WTC11 (cell line): ENCODE data around the gene RBMS1. TPM values are rescaled to one million over a fixed set of nuclear protein-coding genes. Genes with fewer than 3 reads are reported as not detected.
A peak's percentile ranks its signal among the peaks of the same experiment; 100 is the strongest.

Source experiments
- ATAC-seq: fragments of 200-7000 bp; cut with Tn5 transposase; 2 replicates; pipeline ENCODE4 v1.10.0; 2021; ENCODE audit warnings: mild to moderate bottlenecking, moderate library complexity
- CTCF ChIA-PET: fragments of 300-600 bp; sonication (Branson Sonifier 250); formaldehyde crosslinking; loops from one replicate; lab custom pipeline; 2021; ENCODE audit warnings: antibody characterized with exemption; lab: Charles Lee
- POLR2A ChIA-PET: fragments of 350-600 bp; sonication (Branson Sonifier 250); formaldehyde crosslinking; loops from one replicate; lab custom pipeline; 2021; ENCODE audit warnings: antibody characterized with exemption; lab: Charles Lee
- DNase-seq: peaks from one replicate; pipeline ENCODE4 v3.0.0; 2021; ENCODE audit warnings: low spot score
- H3K27ac Mint-ChIP-seq: 2 replicates; pipeline ENCODE4 v1.8.0; 2021; ENCODE audit warnings: mixed read lengths
- H3K27me3 Mint-ChIP-seq: 2 replicates; pipeline ENCODE4 v1.8.0; 2021; ENCODE audit warnings: low read depth, mild to moderate bottlenecking, moderate library complexity, mixed read lengths
- H3K36me3 Mint-ChIP-seq: 2 replicates; pipeline ENCODE4 v1.8.0; 2021; ENCODE audit warnings: mixed read lengths
- H3K4me1 Mint-ChIP-seq: 2 replicates; pipeline ENCODE4 v1.8.0; 2022; ENCODE audit warnings: mixed read lengths
- H3K4me3 Mint-ChIP-seq: 2 replicates; pipeline ENCODE4 v1.8.0; 2021; ENCODE audit warnings: mild to moderate bottlenecking, moderate library complexity, mixed read lengths
- H3K9me3 Mint-ChIP-seq: 2 replicates; pipeline ENCODE4 v1.8.0; 2021; ENCODE audit warnings: mixed read lengths
- AFF4 ChIP-seq: sonication (generic); formaldehyde crosslinking; IDR thresholded peaks from 2 replicates; pipeline ENCODE4 v1.8.1; 2023; ENCODE audit warnings: mild to moderate bottlenecking, missing genetic modification reagents, borderline replicate concordance
- AR ChIP-seq: fragments of 250-450 bp; sonication (Bioruptor Pico); IDR thresholded peaks from 2 replicates; pipeline ENCODE4 v1.9.0; 2021; ENCODE audit warnings: mild to moderate bottlenecking
- CDX4 ChIP-seq: fragments of 250-450 bp; sonication (Bioruptor Pico); IDR thresholded peaks from 2 replicates; pipeline ENCODE4 v1.9.0; 2021; ENCODE audit warnings: moderate library complexity, mild to moderate bottlenecking, inconsistent platforms, borderline replicate concordance
- CREB1 ChIP-seq: sonication (generic); formaldehyde crosslinking; IDR thresholded peaks from 2 replicates; pipeline ENCODE4 v1.8.0; 2023; ENCODE audit warnings: mild to moderate bottlenecking, missing genetic modification reagents
- E2F4 ChIP-seq: sonication (generic); formaldehyde crosslinking; IDR thresholded peaks from 2 replicates; pipeline ENCODE4 v1.8.1; 2022; ENCODE audit warnings: low read depth, mild to moderate bottlenecking, moderate library complexity, missing genetic modification reagents, borderline replicate concordance
- FOXK1 ChIP-seq: sonication (generic); formaldehyde crosslinking; IDR thresholded peaks from 2 replicates; pipeline ENCODE4 v1.8.0; 2022; ENCODE audit warnings: mild to moderate bottlenecking, moderate library complexity, missing genetic modification reagents
- JAZF1 ChIP-seq: fragments of 250-450 bp; sonication (Bioruptor Pico); IDR thresholded peaks from 2 replicates; pipeline ENCODE4 v1.9.0; 2021; ENCODE audit warnings: moderate library complexity, mild to moderate bottlenecking, inconsistent platforms
- MLX ChIP-seq: sonication (generic); formaldehyde crosslinking; IDR thresholded peaks from 2 replicates; pipeline ENCODE4 v1.8.1; 2023; ENCODE audit warnings: mild to moderate bottlenecking, missing genetic modification reagents, moderate library complexity
- MXD4 ChIP-seq: fragments of 250-450 bp; sonication (Bioruptor Pico); IDR thresholded peaks from 2 replicates; pipeline ENCODE4 v1.8.0; 2021; ENCODE audit warnings: mild to moderate bottlenecking, moderate library complexity, borderline replicate concordance
- NFATC4 ChIP-seq: fragments of 250-450 bp; sonication (Bioruptor Pico); IDR thresholded peaks from 2 replicates; pipeline ENCODE4 v1.9.0; 2021; ENCODE audit warnings: mild to moderate bottlenecking
- NR1H2 ChIP-seq: sonication (generic); formaldehyde crosslinking; IDR thresholded peaks from 2 replicates; pipeline ENCODE4 v1.9.0; 2021; ENCODE audit warnings: mild to moderate bottlenecking, moderate library complexity, missing genetic modification reagents
- PRRX2 ChIP-seq: fragments of 250-450 bp; sonication (Bioruptor Pico); IDR thresholded peaks from 2 replicates; pipeline ENCODE4 v1.8.0; 2021; ENCODE audit warnings: mild to moderate bottlenecking
- RELA ChIP-seq: sonication (generic); formaldehyde crosslinking; IDR thresholded peaks from 2 replicates; pipeline ENCODE4 v1.8.1; 2022; ENCODE audit warnings: missing genetic modification reagents, mild to moderate bottlenecking, borderline replicate concordance
- SMAD3 ChIP-seq: sonication (generic); formaldehyde crosslinking; IDR thresholded peaks from 2 replicates; pipeline ENCODE4 v1.8.0; 2022; ENCODE audit warnings: missing genetic modification reagents, mild to moderate bottlenecking, borderline replicate concordance
- TEAD4 ChIP-seq: sonication (generic); formaldehyde crosslinking; IDR thresholded peaks from 2 replicates; pipeline ENCODE4 v1.8.0; 2022; ENCODE audit warnings: mild to moderate bottlenecking, missing genetic modification reagents
- TP53 ChIP-seq: sonication (generic); formaldehyde crosslinking; IDR thresholded peaks from 2 replicates; pipeline ENCODE4 v1.8.1; 2023; ENCODE audit warnings: mild to moderate bottlenecking, missing genetic modification reagents
- USF2 ChIP-seq: sonication (generic); formaldehyde crosslinking; IDR thresholded peaks from 2 replicates; pipeline ENCODE4 v1.8.1; 2023; ENCODE audit warnings: mild to moderate bottlenecking, missing genetic modification reagents, moderate library complexity
- ZMAT4 ChIP-seq: fragments of 250-450 bp; sonication (Bioruptor Pico); IDR thresholded peaks from 2 replicates; pipeline ENCODE4 v1.9.0; 2021; ENCODE audit warnings: mild to moderate bottlenecking
- ZNF281 ChIP-seq: sonication (generic); formaldehyde crosslinking; IDR thresholded peaks from 2 replicates; pipeline ENCODE4 v1.8.0; 2023; ENCODE audit warnings: mild to moderate bottlenecking, missing genetic modification reagents
- ZNF671 ChIP-seq: fragments of 250-450 bp; sonication (Bioruptor Pico); IDR thresholded peaks from 2 replicates; pipeline ENCODE4 v1.8.0; 2021; ENCODE audit warnings: mild to moderate bottlenecking
- total RNA-seq: library from RNA; stranded (reverse); gene quantifications from 3 replicates; pipeline ENCODE4 v1.2.3, GENCODE V29; 2021

The RBMS1 gene
- total RNA-seq, 1 experiment from 2014 or later, result 56.3 TPM

- ChIA-PET CTCF (no interaction called here), POLR2A (no interaction called here)
- no peak for ATAC-seq
- peaks cover 82% of the 10 kb centered on the region for H3K4me1 Mint-ChIP-seq
- H3K36me3 Mint-ChIP-seq, result no peaks in the 10 kb centered on the region
- no peak overlapping the region for H3K4me3 Mint-ChIP-seq
- H3K27ac Mint-ChIP-seq, result no peak overlapping the region
- TF ChIP-seq NFATC4 (CRISPR knock-in tag), result no peak
- no peak for TF ChIP-seq CREB1
- TF ChIP-seq FOXK1 (CRISPR knock-in tag), result no peak
- no peak for TF ChIP-seq MXD4 (CRISPR knock-in tag)
- TF ChIP-seq USF2 (CRISPR knock-in tag), result no peak
- no peak for TF ChIP-seq AFF4 (CRISPR knock-in tag)
- no peak for TF ChIP-seq CDX4
- TF ChIP-seq E2F4, result no peak
- TF ChIP-seq AR (CRISPR knock-in tag), result no peak
- TF ChIP-seq, all 79 proteins: peak for 0
- H3K9me3 Mint-ChIP-seq, result no peaks in the 10 kb centered on the region
- no peaks in the 10 kb centered on the region for H3K27me3 Mint-ChIP-seq
- no peak for DNase-seq
Observed at GRCh38 chr2:160380611-160381010, 113.0 kb downstream of the RBMS1 start.

- H3K36me3 Mint-ChIP-seq, result no peaks in the 10 kb centered on the region
- H3K9me3 Mint-ChIP-seq, result no peaks in the 10 kb centered on the region
- ChIA-PET CTCF (no interaction called here), POLR2A (no interaction called here)
- DNase-seq (no peak), ATAC-seq (no peak)
- H3K27me3 Mint-ChIP-seq, result no peaks in the 10 kb centered on the region
- no peak overlapping the region for H3K4me3 Mint-ChIP-seq
- TF ChIP-seq TP53 (CRISPR knock-in tag) (no peak), ZMAT4 (CRISPR knock-in tag) (no peak)
- H3K27ac Mint-ChIP-seq, result peak overlapping the region; percentile 51
- peaks cover 85% of the 10 kb centered on the region for H3K4me1 Mint-ChIP-seq
Observed at GRCh38 chr2:160380000-160380570, 113.5 kb downstream of the RBMS1 start.

- no peak for DNase-seq
- Mint-ChIP-seq H3K4me3 (no peak overlapping the region), H3K27ac (peak overlapping the region; percentile 48; the same call in 1 of the 2 replicates), H3K27me3 (no peaks in the 10 kb centered on the region), H3K36me3 (no peaks in the 10 kb centered on the region), H3K9me3 (no peaks in the 10 kb centered on the region), H3K4me1 (peaks cover 84% of the 10 kb centered on the region)
- no peak for ATAC-seq
- ChIA-PET POLR2A (no interaction called here), CTCF (no interaction called here)
- TF ChIP-seq JAZF1 (CRISPR knock-in tag) (no peak), ZNF281 (no peak), ZNF671 (no peak), MLX (no peak), RELA (CRISPR knock-in tag) (no peak), TEAD4 (CRISPR knock-in tag) (no peak), NR1H2 (no peak), SMAD3 (no peak), PRRX2 (CRISPR knock-in tag) (no peak)
Observed at GRCh38 chr2:160379399-160379798, 114.2 kb downstream of the RBMS1 start.
